Panc1 (cell line): ENCODE data around the gene KCNIP3. TPM values are rescaled to one million over a fixed set of nuclear protein-coding genes. Genes with fewer than 3 reads are reported as not detected.

Experiments
- ATAC-seq: fragments of 200-7000 bp; cut with Tn5 transposase; 2 replicates; pipeline ENCODE4 v1.9.1; 2020; ENCODE audit warnings: mild to moderate bottlenecking, moderate library complexity
- BruUV-seq: library from RNA; stranded (reverse); fragments of 400-500 nt; replicated peaks from 2 replicates; lab custom pipeline; 2021; lab: Mats Ljungman, UMichigan
- CTCF ChIA-PET: fragments of 300-600 bp; sonication (Branson Sonifier 250); formaldehyde crosslinking; loops from one replicate; lab custom pipeline; 2022; ENCODE audit warnings: antibody characterized with exemption; lab: Charles Lee
- POLR2A ChIA-PET: fragments of 300-600 bp; sonication (Branson Sonifier 250); formaldehyde crosslinking; loops from one replicate; lab custom pipeline; 2022; ENCODE audit warnings: antibody characterized with exemption; lab: Charles Lee
- DNase-seq: peaks from one replicate; pipeline ENCODE4 v3.0.0-alpha.2; 2010; ENCODE audit warnings: low read depth, low spot score
- H3K27ac ChIP-seq: 2 replicates; pipeline ENCODE4 v1.5.1; 2011; ENCODE audit warnings: mild to moderate bottlenecking, low read length, inconsistent platforms
- H3K27me3 ChIP-seq: fragments of 200-500 bp; sonication (Bioruptor generic); 2 replicates; pipeline ENCODE4 v1.6.0; 2014; ENCODE audit warnings: low read length, inconsistent platforms; ENCODE audit not compliant: control insufficient read depth, insufficient read depth
- H3K36me3 ChIP-seq: fragments of 200-500 bp; sonication (Bioruptor generic); 2 replicates; pipeline ENCODE4 v1.5.1; 2014; ENCODE audit warnings: inconsistent platforms, mild to moderate bottlenecking, low read length, moderate library complexity; ENCODE audit not compliant: control insufficient read depth, insufficient read depth
- H3K4me1 ChIP-seq: 2 replicates; pipeline ENCODE4 v1.5.1; 2011; ENCODE audit warnings: inconsistent platforms, mild to moderate bottlenecking, low read length, moderate library complexity; ENCODE audit not compliant: control insufficient read depth, insufficient read depth
- H3K4me3 ChIP-seq, 2 experiments: 2 replicates each; pipeline ENCODE4 v1.5.1; 2011 to 2012; ENCODE audit warnings: low read depth in 2 of 2, low read length in 2 of 2, mild to moderate bottlenecking in 2 of 2, inconsistent platforms in 1 of 2, moderate library complexity in 1 of 2
- H3K9me3 ChIP-seq: fragments of 200-500 bp; sonication (Bioruptor generic); 2 replicates; pipeline ENCODE4 v1.5.1; 2014; ENCODE audit warnings: low read depth, mild to moderate bottlenecking, inconsistent platforms, low read length, moderate library complexity; ENCODE audit not compliant: control insufficient read depth, insufficient read depth
- POLR2AphosphoS5 ChIP-seq: IDR thresholded peaks from 2 replicates; pipeline ENCODE4 v1.6.1; 2012; ENCODE audit warnings: mild to moderate bottlenecking, low read depth, low read length, moderate library complexity
- SIN3A ChIP-seq: IDR thresholded peaks from 2 replicates; pipeline ENCODE4 v1.6.1; 2012; ENCODE audit warnings: low read depth, mild to moderate bottlenecking, low read length, moderate library complexity, borderline replicate concordance; ENCODE audit not compliant: insufficient read depth
- TCF7L2 ChIP-seq: IDR thresholded peaks from 2 replicates; pipeline ENCODE4 v1.6.1; 2011; ENCODE audit warnings: mild to moderate bottlenecking, low read depth, low read length, inconsistent platforms
- in situ Hi-C: cut with HindIII; loops from 2 replicates; pipeline ENCODE4 v1.10.0; 2016; ENCODE audit warnings: low sequenced_read_pairs, low pct_unique_long_range_greater_than_20kb
- intact Hi-C: fragments of 100-400 bp; cut with micrococcal nuclease; formaldehyde crosslinking; loops from one replicate; pipeline ENCODE4 v1.10.0; 2022; ENCODE audit not compliant: unreplicated experiment
- total RNA-seq: library from RNA; stranded (reverse); gene quantifications from one replicate; pipeline ENCODE4 v1.2.1, GENCODE V29; 2021; ENCODE audit not compliant: unreplicated experiment
- TF ChIP-seq, protein P1 (sequence below), 2 experiments: IDR thresholded peaks; 2 replicates each; pipeline ENCODE4 v1.6.1; 2011 to 2012; ENCODE audit warnings: low read depth in 2 of 2, control low read depth in 1 of 2, low read length in 1 of 2, mild to moderate bottlenecking in 1 of 2, moderate library complexity in 1 of 2; ENCODE audit not compliant: insufficient read depth in 1 of 2
- TF ChIP-seq, protein P2 (sequence below): fragments of 450-650 bp; IDR thresholded peaks from 2 replicates; pipeline ENCODE4 v1.5.1; 2017; ENCODE audit warnings: mild to moderate bottlenecking

KCNIP3 gene
- total RNA-seq, 1 experiment from 2014 or later = 17.5 TPM

DNA sequence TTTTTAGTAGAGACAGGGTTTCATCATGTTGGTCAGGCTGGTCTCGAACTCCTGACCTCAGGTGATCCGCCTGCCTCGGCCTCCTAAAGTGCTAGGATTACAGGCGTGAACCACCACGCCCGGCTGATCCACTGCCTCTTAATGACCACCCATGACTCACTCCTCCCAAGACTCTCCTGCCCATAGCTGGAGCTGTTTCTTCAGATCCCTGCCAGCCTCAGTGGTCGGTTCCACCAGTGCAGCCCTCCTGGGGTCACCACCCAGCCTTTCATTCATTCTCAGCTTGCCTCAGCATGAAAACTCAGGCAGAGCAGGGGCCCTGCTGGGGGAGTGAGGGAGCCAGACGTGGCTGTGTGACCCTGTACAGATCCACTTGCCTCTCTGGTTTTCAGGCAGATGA, 12.5 kb downstream of the KCNIP3 start:
- H3K9me3 ChIP-seq = no peaks in the 10 kb centered on the region
- in situ Hi-C loops = no loop called here
- intact Hi-C loops = no loop called here
- DNase-seq (no peak), ATAC-seq (no peak)
- no peak overlapping the region for H3K27ac ChIP-seq
- POLR2A ChIA-PET = no interaction called here
- no TSS peak for BruUV-seq
- no peaks in the 10 kb centered on the region for H3K4me1 ChIP-seq
- TF ChIP-seq, protein P1, sequence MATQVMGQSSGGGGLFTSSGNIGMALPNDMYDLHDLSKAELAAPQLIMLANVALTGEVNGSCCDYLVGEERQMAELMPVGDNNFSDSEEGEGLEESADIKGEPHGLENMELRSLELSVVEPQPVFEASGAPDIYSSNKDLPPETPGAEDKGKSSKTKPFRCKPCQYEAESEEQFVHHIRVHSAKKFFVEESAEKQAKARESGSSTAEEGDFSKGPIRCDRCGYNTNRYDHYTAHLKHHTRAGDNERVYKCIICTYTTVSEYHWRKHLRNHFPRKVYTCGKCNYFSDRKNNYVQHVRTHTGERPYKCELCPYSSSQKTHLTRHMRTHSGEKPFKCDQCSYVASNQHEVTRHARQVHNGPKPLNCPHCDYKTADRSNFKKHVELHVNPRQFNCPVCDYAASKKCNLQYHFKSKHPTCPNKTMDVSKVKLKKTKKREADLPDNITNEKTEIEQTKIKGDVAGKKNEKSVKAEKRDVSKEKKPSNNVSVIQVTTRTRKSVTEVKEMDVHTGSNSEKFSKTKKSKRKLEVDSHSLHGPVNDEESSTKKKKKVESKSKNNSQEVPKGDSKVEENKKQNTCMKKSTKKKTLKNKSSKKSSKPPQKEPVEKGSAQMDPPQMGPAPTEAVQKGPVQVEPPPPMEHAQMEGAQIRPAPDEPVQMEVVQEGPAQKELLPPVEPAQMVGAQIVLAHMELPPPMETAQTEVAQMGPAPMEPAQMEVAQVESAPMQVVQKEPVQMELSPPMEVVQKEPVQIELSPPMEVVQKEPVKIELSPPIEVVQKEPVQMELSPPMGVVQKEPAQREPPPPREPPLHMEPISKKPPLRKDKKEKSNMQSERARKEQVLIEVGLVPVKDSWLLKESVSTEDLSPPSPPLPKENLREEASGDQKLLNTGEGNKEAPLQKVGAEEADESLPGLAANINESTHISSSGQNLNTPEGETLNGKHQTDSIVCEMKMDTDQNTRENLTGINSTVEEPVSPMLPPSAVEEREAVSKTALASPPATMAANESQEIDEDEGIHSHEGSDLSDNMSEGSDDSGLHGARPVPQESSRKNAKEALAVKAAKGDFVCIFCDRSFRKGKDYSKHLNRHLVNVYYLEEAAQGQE (IDR thresholded peaks at IDR 0.05; ENCODE audit: insufficient read depth in 1 of 2, low read depth in 2 of 2, low read length in 1 of 2) = no peak
- TF ChIP-seq POLR2AphosphoS5 = no peak
- TF ChIP-seq, protein P2, sequence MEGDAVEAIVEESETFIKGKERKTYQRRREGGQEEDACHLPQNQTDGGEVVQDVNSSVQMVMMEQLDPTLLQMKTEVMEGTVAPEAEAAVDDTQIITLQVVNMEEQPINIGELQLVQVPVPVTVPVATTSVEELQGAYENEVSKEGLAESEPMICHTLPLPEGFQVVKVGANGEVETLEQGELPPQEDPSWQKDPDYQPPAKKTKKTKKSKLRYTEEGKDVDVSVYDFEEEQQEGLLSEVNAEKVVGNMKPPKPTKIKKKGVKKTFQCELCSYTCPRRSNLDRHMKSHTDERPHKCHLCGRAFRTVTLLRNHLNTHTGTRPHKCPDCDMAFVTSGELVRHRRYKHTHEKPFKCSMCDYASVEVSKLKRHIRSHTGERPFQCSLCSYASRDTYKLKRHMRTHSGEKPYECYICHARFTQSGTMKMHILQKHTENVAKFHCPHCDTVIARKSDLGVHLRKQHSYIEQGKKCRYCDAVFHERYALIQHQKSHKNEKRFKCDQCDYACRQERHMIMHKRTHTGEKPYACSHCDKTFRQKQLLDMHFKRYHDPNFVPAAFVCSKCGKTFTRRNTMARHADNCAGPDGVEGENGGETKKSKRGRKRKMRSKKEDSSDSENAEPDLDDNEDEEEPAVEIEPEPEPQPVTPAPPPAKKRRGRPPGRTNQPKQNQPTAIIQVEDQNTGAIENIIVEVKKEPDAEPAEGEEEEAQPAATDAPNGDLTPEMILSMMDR = no peak
- TF ChIP-seq SIN3A = no peak
- H3K36me3 ChIP-seq = no peaks in the 10 kb centered on the region
- H3K27me3 ChIP-seq = no peaks in the 10 kb centered on the region
- H3K4me3 ChIP-seq = no peak overlapping the region
- CTCF ChIA-PET = no interaction called here

DNA sequence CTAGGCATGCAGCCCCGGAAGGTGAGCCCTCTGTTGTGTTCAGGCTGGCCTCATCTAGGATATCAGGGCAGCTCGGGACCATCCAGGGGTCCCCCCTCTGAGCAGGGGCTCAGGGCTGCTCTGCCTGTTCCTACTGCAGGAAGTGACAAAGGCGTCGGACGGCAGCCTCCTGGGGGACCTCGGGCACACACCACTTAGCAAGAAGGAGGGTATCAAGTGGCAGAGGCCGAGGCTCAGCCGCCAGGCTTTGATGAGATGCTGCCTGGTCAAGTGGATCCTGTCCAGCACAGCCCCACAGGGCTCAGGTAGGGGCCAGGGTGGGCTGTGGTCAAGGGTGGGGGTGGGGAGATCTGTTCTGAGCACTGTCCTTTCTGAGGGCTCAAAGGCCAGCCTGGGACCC, 13.1 kb downstream of the KCNIP3 start:
- TF ChIP-seq POLR2AphosphoS5 (no peak), SIN3A (no peak), TCF7L2 (no peak)
- TF ChIP-seq, protein P1 (IDR thresholded peaks at IDR 0.05; ENCODE audit: insufficient read depth in 1 of 2, low read depth in 2 of 2, low read length in 1 of 2) = no peak
- TF ChIP-seq, protein P2 = no peak
- Histone ChIP-seq H3K4me3 (no peak overlapping the region), H3K27me3 (no peaks in the 10 kb centered on the region), H3K9me3 (no peaks in the 10 kb centered on the region), H3K4me1 (0 out of 2 replicates have a peak, but pooled peaks cover under 1% of the 10 kb centered on the region), H3K27ac (no peak overlapping the region), H3K36me3 (no peaks in the 10 kb centered on the region)
- ChIA-PET POLR2A (no interaction called here), CTCF (no interaction called here)
- intact Hi-C loops = no loop called here
- in situ Hi-C loops = no loop called here
- BruUV-seq = no TSS peak
- DNase-seq (no peak), ATAC-seq (no peak)
